LNCaP clone FGC (cell line): ENCODE measurements around the gene FLRT2.

ENCODE experiments used
- DNase-seq: peaks from one replicate; pipeline ENCODE4 v3.0.0-alpha.2; 2011; ENCODE audit warnings: low read depth
- H3K4me3 ChIP-seq: 2 replicates; pipeline ENCODE4 v1.5.1; 2011; ENCODE audit warnings: mild to moderate bottlenecking, low read depth, low read length, control low read depth
- CTCF ChIP-seq: IDR thresholded peaks from 2 replicates; pipeline ENCODE4 v1.5.1; 2012; ENCODE audit warnings: mild to moderate bottlenecking; ENCODE audit not compliant: control insufficient read depth, insufficient read depth; ENCODE audit errors: extremely low read depth

Gene FLRT2

GRCh38 chr14:85590784-85591183 lies 60.8 kb downstream of the FLRT2 start:
- no peak overlapping the region for H3K4me3 ChIP-seq
- DNase-seq: no peak
- no peak for TF ChIP-seq CTCF

DNA sequence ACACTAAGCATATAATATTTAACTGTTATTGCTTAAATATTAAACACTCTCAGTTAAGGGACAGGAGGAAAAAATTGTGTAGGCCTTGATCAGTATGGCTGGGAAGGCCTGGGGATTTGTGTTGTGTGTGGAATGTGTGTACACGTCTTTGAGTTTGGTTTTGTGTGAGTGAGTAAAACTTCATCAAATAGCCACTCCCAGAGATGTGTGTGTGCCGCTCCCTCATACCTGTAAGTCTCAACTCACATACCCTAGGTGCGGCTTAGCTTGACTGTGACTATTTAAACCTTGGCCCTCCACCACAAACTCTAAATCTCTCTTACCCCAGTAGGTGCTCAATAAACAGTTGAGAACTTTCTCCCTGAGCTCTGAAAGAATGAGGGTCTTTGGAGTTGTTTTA lies 64.3 kb downstream of the FLRT2 start:
- TF ChIP-seq CTCF: no peak
- H3K4me3 ChIP-seq: no peak overlapping the region
- no peak for DNase-seq

DNA sequence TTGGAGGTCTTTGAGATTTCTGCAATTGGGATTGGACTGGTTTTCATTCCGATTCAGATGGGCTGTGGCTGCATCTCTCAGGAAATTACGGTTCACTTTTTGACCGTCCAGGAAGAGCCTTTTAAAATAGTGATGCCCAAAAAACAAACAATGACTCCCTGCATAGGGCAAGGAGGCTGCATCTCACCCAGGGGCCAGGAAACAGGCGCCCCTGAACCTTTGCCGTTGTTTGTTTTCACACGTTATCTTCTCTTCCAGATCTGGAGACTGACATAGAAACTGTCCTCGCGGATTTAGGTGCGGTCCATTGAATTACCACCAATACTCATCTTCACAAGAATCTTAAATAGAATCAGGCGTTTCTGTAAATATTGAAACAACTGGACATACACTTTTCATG lies 66.0 kb downstream of the FLRT2 start:
- H3K4me3 ChIP-seq: no peak overlapping the region
- DNase-seq: no peak
- TF ChIP-seq CTCF: no peak

GRCh38 chr14:85596562-85596961 lies 66.6 kb downstream of the FLRT2 start:
- no peak for TF ChIP-seq CTCF
- no peak for DNase-seq
- no peak overlapping the region for H3K4me3 ChIP-seq

DNA sequence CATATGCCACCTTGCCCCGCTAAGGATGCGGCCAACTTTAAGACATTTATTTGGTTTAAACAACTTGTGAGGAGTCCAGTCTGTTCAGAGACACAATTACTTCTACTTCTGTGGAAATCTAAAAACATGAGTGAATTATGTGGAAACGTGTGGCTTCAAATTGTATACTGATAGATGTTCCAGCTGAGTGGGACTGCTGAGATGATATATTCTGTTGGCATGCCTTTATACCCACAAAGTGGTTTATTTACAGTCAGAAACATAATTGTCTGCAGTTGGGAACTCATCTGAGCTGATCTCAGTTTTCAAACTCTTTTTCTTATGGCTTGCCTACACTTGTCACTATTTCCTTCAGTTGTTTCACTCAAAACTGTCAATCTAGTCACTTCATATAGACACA lies 67.8 kb downstream of the FLRT2 start:
- DNase-seq: no peak
- no peak for TF ChIP-seq CTCF
- no peak overlapping the region for H3K4me3 ChIP-seq

GRCh38 chr14:85599939-85600338 lies 70.0 kb downstream of the FLRT2 start:
- no peak for TF ChIP-seq CTCF
- no peak for DNase-seq
- no peak overlapping the region for H3K4me3 ChIP-seq

- no peak for DNase-seq
- no peak overlapping the region for H3K4me3 ChIP-seq
- TF ChIP-seq CTCF: no peak
Measured at GRCh38 chr14:85601246-85601645, 71.3 kb downstream of the FLRT2 start.
